ENCODE measurements around the gene PCDH9. TPM values are rescaled to one million over a fixed set of nuclear protein-coding genes. Genes with fewer than 3 reads are reported as not detected.
A peak's percentile ranks its signal among the peaks of the same experiment; 100 is the strongest.

Gene PCDH9
- total RNA-seq, 1 donor from 2014 or later = 6.8 TPM

GRCh38 chr13:67167420-67167819 is 62.7 kb downstream of the PCDH9 start:
- no peak overlapping the region for H3K9ac ChIP-seq (ENCODE audit: low read depth in 1 of 3, low read length in 3 of 3)
- no peaks in the 10 kb centered on the region for H3K36me3 ChIP-seq (ENCODE audit: control insufficient read depth in 3 of 3, insufficient read depth in 3 of 3, low read length in 3 of 3)
- H3K9me3 ChIP-seq (ENCODE audit: control insufficient read depth in 3 of 3, low read length in 3 of 3) = no peaks in the 10 kb centered on the region
- no peaks in the 10 kb centered on the region for H3K4me1 ChIP-seq (ENCODE audit: control insufficient read depth in 3 of 3, insufficient read depth in 3 of 3, low read length in 3 of 3)
- H3K27me3 ChIP-seq (ENCODE audit: control insufficient read depth in 3 of 3, insufficient read depth in 3 of 3, low read length in 3 of 3) = no peaks in the 10 kb centered on the region
- no peak overlapping the region for H3K4me3 ChIP-seq (ENCODE audit: low read length in 3 of 3)
- no peak overlapping the region for H3K27ac ChIP-seq (ENCODE audit: low read depth, low read length)

- H3K27ac ChIP-seq (ENCODE audit: low read depth, low read length) = no peak overlapping the region
- H3K4me3 ChIP-seq (ENCODE audit: low read length in 3 of 3) = no peak overlapping the region
- H3K4me1 ChIP-seq (ENCODE audit: control insufficient read depth in 3 of 3, insufficient read depth in 3 of 3, low read length in 3 of 3) = no peaks in the 10 kb centered on the region
- no peaks in the 10 kb centered on the region for H3K27me3 ChIP-seq (ENCODE audit: control insufficient read depth in 3 of 3, insufficient read depth in 3 of 3, low read length in 3 of 3)
- H3K36me3 ChIP-seq (ENCODE audit: control insufficient read depth in 3 of 3, insufficient read depth in 3 of 3, low read length in 3 of 3) = no peaks in the 10 kb centered on the region
- no peak overlapping the region for H3K9ac ChIP-seq (ENCODE audit: low read depth in 1 of 3, low read length in 3 of 3)
- no peaks in the 10 kb centered on the region for H3K9me3 ChIP-seq (ENCODE audit: control insufficient read depth in 3 of 3, low read length in 3 of 3)
These were observed 69.0 kb downstream of the PCDH9 start for GRCh38 chr13:67161176-67161575.

GRCh38 chr13:67158903-67159302 is 71.2 kb downstream of the PCDH9 start:
- H3K27me3 ChIP-seq (ENCODE audit: control insufficient read depth in 3 of 3, insufficient read depth in 3 of 3, low read length in 3 of 3) = no peaks in the 10 kb centered on the region
- no peaks in the 10 kb centered on the region for H3K36me3 ChIP-seq (ENCODE audit: control insufficient read depth in 3 of 3, insufficient read depth in 3 of 3, low read length in 3 of 3)
- H3K27ac ChIP-seq (ENCODE audit: low read depth, low read length) = no peak overlapping the region
- H3K9me3 ChIP-seq (ENCODE audit: control insufficient read depth in 3 of 3, low read length in 3 of 3) = no peaks in the 10 kb centered on the region
- H3K4me1 ChIP-seq (ENCODE audit: control insufficient read depth in 3 of 3, insufficient read depth in 3 of 3, low read length in 3 of 3) = no peaks in the 10 kb centered on the region
- H3K4me3 ChIP-seq (ENCODE audit: low read length in 3 of 3) = no peak overlapping the region
- H3K9ac ChIP-seq (ENCODE audit: low read depth in 1 of 3, low read length in 3 of 3) = no peak overlapping the region

DNA sequence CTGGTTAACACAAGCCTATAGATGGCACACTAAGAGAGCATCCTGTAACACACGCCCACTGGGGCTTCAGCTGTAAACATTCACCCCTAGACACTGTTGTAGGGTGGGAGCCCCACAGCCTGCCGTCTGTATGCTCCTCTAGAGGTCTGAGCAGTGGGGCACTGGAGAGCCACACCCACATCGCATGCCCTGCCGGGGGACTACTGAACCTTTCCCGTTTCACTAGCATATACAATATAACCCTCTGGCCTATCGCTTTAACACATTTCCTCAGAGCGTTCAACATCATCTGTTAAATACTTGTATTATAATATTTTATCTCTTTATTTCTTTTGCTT is 73.4 kb downstream of the PCDH9 start:
- no peak overlapping the region for H3K4me3 ChIP-seq (ENCODE audit: low read length in 3 of 3)
- no peaks in the 10 kb centered on the region for H3K4me1 ChIP-seq (ENCODE audit: control insufficient read depth in 3 of 3, insufficient read depth in 3 of 3, low read length in 3 of 3)
- H3K36me3 ChIP-seq (ENCODE audit: control insufficient read depth in 3 of 3, insufficient read depth in 3 of 3, low read length in 3 of 3) = no peaks in the 10 kb centered on the region
- no peaks in the 10 kb centered on the region for H3K9me3 ChIP-seq (ENCODE audit: control insufficient read depth in 3 of 3, low read length in 3 of 3)
- no peak overlapping the region for H3K27ac ChIP-seq (ENCODE audit: low read depth, low read length)
- no peaks in the 10 kb centered on the region for H3K27me3 ChIP-seq (ENCODE audit: control insufficient read depth in 3 of 3, insufficient read depth in 3 of 3, low read length in 3 of 3)
- H3K9ac ChIP-seq (ENCODE audit: low read depth in 1 of 3, low read length in 3 of 3) = no peak overlapping the region

DNA sequence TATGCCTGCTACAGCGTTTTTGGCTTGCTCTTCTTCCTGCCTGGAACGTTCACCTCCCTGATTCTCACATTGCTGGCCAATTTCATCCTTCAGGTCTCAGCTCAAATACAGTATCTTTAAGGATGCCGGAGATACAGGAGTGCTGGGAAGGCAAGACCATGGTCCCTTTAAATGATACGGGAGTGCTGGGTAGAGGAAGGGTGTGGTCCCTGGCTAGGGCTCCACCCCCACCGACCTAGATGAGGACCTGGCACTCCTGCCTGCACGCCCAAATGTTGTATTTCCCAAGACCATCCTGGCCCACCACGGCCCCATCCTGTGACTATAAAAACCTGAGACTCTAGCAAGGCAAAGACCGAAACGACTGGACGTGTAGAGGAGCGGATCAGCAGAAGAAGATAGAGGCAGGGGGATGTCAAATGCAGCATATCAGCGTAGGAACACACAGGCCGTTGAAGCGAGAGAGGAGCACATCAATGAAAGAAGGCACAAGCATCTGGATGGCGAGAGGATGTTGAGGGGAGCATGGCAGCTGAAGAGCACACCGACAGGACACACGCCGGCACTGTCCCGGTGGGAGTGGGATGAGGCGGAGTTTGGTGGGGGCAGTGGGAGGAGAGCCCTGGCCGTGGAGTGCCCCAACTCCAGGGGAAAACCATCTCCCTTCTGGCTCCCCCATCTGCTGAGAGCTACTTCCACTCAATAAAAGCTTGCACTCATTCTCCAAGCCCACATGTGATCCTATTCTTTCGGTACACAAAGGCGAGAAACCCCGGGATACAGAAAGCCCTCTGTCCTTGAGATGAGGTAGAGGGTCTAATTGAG is 74.0 kb downstream of the PCDH9 start:
- Histone ChIP-seq H3K27me3 (ENCODE audit: control insufficient read depth in 3 of 3, insufficient read depth in 3 of 3, low read length in 3 of 3) (no peaks in the 10 kb centered on the region), H3K36me3 (ENCODE audit: control insufficient read depth in 3 of 3, insufficient read depth in 3 of 3, low read length in 3 of 3) (no peaks in the 10 kb centered on the region), H3K4me3 (ENCODE audit: low read length in 3 of 3) (no peak overlapping the region), H3K27ac (ENCODE audit: low read depth, low read length) (no peak overlapping the region), H3K9me3 (ENCODE audit: control insufficient read depth in 3 of 3, low read length in 3 of 3) (no peaks in the 10 kb centered on the region), H3K4me1 (ENCODE audit: control insufficient read depth in 3 of 3, insufficient read depth in 3 of 3, low read length in 3 of 3) (no peaks in the 10 kb centered on the region), H3K9ac (ENCODE audit: low read depth in 1 of 3, low read length in 3 of 3) (no peak overlapping the region)

GRCh38 chr13:67152085-67152484 is 78.1 kb downstream of the PCDH9 start:
- Histone ChIP-seq H3K27me3 (ENCODE audit: control insufficient read depth in 3 of 3, insufficient read depth in 3 of 3, low read length in 3 of 3) (no peaks in the 10 kb centered on the region), H3K36me3 (ENCODE audit: control insufficient read depth in 3 of 3, insufficient read depth in 3 of 3, low read length in 3 of 3) (no peaks in the 10 kb centered on the region), H3K9me3 (ENCODE audit: control insufficient read depth in 3 of 3, low read length in 3 of 3) (no peaks in the 10 kb centered on the region), H3K4me1 (ENCODE audit: control insufficient read depth in 3 of 3, insufficient read depth in 3 of 3, low read length in 3 of 3) (peaks cover 0 to 7% (median 3%) of the 10 kb centered on the region in 3 donors), H3K9ac (ENCODE audit: low read depth in 1 of 3, low read length in 3 of 3) (no peak overlapping the region), H3K27ac (ENCODE audit: low read depth, low read length) (no peak overlapping the region), H3K4me3 (ENCODE audit: low read length in 3 of 3) (no peak overlapping the region)

DNA sequence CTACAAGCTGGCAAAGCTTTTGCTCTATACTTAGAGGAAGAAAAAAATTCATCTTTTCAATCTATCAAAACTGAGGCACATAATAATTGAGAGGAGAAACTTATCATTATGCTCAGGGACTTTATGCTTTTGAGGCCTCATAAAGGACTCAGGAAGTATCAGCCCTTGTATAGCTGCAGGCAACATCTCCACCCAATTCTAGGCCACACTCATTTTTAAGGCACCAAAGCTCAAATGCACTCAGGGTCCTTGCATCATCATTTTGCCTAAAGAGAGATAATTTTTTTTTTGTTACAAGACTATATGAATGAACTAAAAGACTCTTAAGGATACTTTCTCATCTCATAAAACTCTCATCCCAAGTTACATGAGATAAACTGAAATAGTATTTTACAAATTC is 78.5 kb downstream of the PCDH9 start:
- Histone ChIP-seq H3K36me3 (ENCODE audit: control insufficient read depth in 3 of 3, insufficient read depth in 3 of 3, low read length in 3 of 3) (no peaks in the 10 kb centered on the region), H3K9me3 (ENCODE audit: control insufficient read depth in 3 of 3, low read length in 3 of 3) (no peaks in the 10 kb centered on the region)

GRCh38 chr13:67150608-67151007 is 79.5 kb downstream of the PCDH9 start:
- no peak overlapping the region for H3K9ac ChIP-seq (ENCODE audit: low read depth in 1 of 3, low read length in 3 of 3)
- no peak overlapping the region for H3K27ac ChIP-seq (ENCODE audit: low read depth, low read length)
- no peaks in the 10 kb centered on the region for H3K9me3 ChIP-seq (ENCODE audit: control insufficient read depth in 3 of 3, low read length in 3 of 3)
- no peaks in the 10 kb centered on the region for H3K27me3 ChIP-seq (ENCODE audit: control insufficient read depth in 3 of 3, insufficient read depth in 3 of 3, low read length in 3 of 3)
- H3K36me3 ChIP-seq (ENCODE audit: control insufficient read depth in 3 of 3, insufficient read depth in 3 of 3, low read length in 3 of 3) = no peaks in the 10 kb centered on the region
- peaks cover 0 to 7% (median 3%) of the 10 kb centered on the region in 3 donors for H3K4me1 ChIP-seq (ENCODE audit: control insufficient read depth in 3 of 3, insufficient read depth in 3 of 3, low read length in 3 of 3)
- H3K4me3 ChIP-seq (ENCODE audit: low read length in 3 of 3) = no peak overlapping the region

More for the DNA sequence above, 78.5 kb downstream of the PCDH9 start:
- Histone ChIP-seq H3K4me1 (ENCODE audit: control insufficient read depth in 3 of 3, insufficient read depth in 3 of 3, low read length in 3 of 3) (peaks cover 0 to 7% (median 3%) of the 10 kb centered on the region in 3 donors), H3K4me3 (ENCODE audit: low read length in 3 of 3) (no peak overlapping the region), H3K27ac (ENCODE audit: low read depth, low read length) (no peak overlapping the region), H3K27me3 (ENCODE audit: control insufficient read depth in 3 of 3, insufficient read depth in 3 of 3, low read length in 3 of 3) (no peaks in the 10 kb centered on the region), H3K9ac (ENCODE audit: low read depth in 1 of 3, low read length in 3 of 3) (no peak overlapping the region)

- Histone ChIP-seq H3K9ac (ENCODE audit: low read depth in 1 of 3, low read length in 3 of 3) (no peak overlapping the region), H3K27ac (ENCODE audit: low read depth, low read length) (no peak overlapping the region)
These were observed 82.0 kb downstream of the PCDH9 start for GRCh38 chr13:67148161-67148571.

GRCh38 chr13:67147342-67148133 is 82.6 kb downstream of the PCDH9 start:
- H3K27ac ChIP-seq (ENCODE audit: low read depth, low read length) = peak overlapping the region; percentile 31
- H3K4me1 ChIP-seq (ENCODE audit: control insufficient read depth in 3 of 3, insufficient read depth in 3 of 3, low read length in 3 of 3) = peaks cover 0 to 7% (median 3%) of the 10 kb centered on the region in 3 donors
- no peaks in the 10 kb centered on the region for H3K27me3 ChIP-seq (ENCODE audit: control insufficient read depth in 3 of 3, insufficient read depth in 3 of 3, low read length in 3 of 3)
- H3K36me3 ChIP-seq (ENCODE audit: control insufficient read depth in 3 of 3, insufficient read depth in 3 of 3, low read length in 3 of 3) = no peaks in the 10 kb centered on the region
- H3K9ac ChIP-seq (ENCODE audit: low read depth in 1 of 3, low read length in 3 of 3) = no peak overlapping the region
- H3K4me3 ChIP-seq (ENCODE audit: low read length in 3 of 3) = peak overlapping the region in 1 of 3 donors; percentile 1
- no peaks in the 10 kb centered on the region for H3K9me3 ChIP-seq (ENCODE audit: control insufficient read depth in 3 of 3, low read length in 3 of 3)

More at GRCh38 chr13:67148161-67148571, 82.0 kb downstream of the PCDH9 start:
- Histone ChIP-seq H3K27me3 (ENCODE audit: control insufficient read depth in 3 of 3, insufficient read depth in 3 of 3, low read length in 3 of 3) (no peaks in the 10 kb centered on the region), H3K36me3 (ENCODE audit: control insufficient read depth in 3 of 3, insufficient read depth in 3 of 3, low read length in 3 of 3) (no peaks in the 10 kb centered on the region), H3K4me3 (ENCODE audit: low read length in 3 of 3) (no peak overlapping the region), H3K4me1 (ENCODE audit: control insufficient read depth in 3 of 3, insufficient read depth in 3 of 3, low read length in 3 of 3) (peaks cover 0 to 7% (median 3%) of the 10 kb centered on the region in 3 donors), H3K9me3 (ENCODE audit: control insufficient read depth in 3 of 3, low read length in 3 of 3) (no peaks in the 10 kb centered on the region)
